ENCODE measurements around the gene FOXP2.
"Not testable (repeated sequence)": the region's sequence is repeated elsewhere in the genome, so short reads cannot be mapped to it uniquely, and the experiment has no call there.

Gene FOXP2

DNA sequence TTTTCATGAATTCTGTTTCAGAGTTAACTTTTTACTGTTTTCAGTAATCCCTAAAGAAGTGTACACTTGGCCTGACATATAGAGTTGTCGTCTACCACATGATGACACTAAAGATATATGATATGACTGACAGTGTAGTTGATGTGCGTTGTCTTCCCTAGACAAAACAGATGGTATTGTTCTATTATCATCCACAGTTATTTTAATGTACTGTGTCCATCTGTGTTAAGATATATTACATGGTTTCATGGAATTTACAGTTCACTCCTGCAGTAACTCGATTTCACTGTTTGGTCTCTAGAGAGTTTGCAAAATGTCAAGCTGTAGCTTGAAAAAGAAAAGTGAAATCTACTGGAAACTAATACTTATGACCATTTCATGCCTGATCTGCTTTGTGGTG lies 18.1 kb downstream of the FOXP2 start:
- DNase-seq (ENCODE audit: low read depth in 2 of 2): no peak
- H3K4me3 ChIP-seq (replicated peaks in 1 of 2; ENCODE audit: low read depth in 2 of 2, low read length in 2 of 2): no peak overlapping the region
- TF ChIP-seq, protein P1, sequence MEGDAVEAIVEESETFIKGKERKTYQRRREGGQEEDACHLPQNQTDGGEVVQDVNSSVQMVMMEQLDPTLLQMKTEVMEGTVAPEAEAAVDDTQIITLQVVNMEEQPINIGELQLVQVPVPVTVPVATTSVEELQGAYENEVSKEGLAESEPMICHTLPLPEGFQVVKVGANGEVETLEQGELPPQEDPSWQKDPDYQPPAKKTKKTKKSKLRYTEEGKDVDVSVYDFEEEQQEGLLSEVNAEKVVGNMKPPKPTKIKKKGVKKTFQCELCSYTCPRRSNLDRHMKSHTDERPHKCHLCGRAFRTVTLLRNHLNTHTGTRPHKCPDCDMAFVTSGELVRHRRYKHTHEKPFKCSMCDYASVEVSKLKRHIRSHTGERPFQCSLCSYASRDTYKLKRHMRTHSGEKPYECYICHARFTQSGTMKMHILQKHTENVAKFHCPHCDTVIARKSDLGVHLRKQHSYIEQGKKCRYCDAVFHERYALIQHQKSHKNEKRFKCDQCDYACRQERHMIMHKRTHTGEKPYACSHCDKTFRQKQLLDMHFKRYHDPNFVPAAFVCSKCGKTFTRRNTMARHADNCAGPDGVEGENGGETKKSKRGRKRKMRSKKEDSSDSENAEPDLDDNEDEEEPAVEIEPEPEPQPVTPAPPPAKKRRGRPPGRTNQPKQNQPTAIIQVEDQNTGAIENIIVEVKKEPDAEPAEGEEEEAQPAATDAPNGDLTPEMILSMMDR (IDR thresholded peaks at IDR 0.05; ENCODE audit: low read depth, low read length): no peak

- TF ChIP-seq, protein P1 (IDR thresholded peaks at IDR 0.05; ENCODE audit: low read depth, low read length): no peak
Measured at GRCh38 chr7:114439581-114439980, 25.0 kb downstream of the FOXP2 start.

GRCh38 chr7:114440927-114441326 lies 26.3 kb downstream of the FOXP2 start:
- not testable (repeated sequence) for H3K4me3 ChIP-seq (replicated peaks in 1 of 2; ENCODE audit: low read depth in 2 of 2, low read length in 2 of 2); DNase-seq (ENCODE audit: low read depth in 2 of 2)

More at GRCh38 chr7:114439581-114439980, 25.0 kb downstream of the FOXP2 start:
- H3K4me3 ChIP-seq (replicated peaks in 1 of 2; ENCODE audit: low read depth in 2 of 2, low read length in 2 of 2): no peak overlapping the region
- DNase-seq (ENCODE audit: low read depth in 2 of 2): no peak

DNA sequence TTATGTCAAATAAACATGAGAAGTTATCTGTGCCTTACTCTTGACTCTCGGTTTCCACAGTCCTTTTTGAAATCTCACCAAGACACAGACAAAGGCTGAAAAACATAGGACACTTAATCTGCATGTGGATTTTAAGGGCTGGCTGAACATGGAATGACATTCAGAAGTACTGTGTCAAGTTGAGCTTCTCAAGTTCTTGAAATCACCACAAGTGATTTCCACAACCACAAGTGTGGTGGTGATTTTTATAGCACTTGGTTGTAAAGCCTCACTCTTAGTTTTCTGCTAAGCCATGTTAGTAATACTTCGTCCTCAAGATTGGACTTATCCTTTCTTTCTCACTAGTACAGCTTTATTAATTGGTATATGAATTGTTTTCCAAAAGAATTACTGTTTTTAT lies 29.6 kb downstream of the FOXP2 start:
- TF ChIP-seq, protein P1 (IDR thresholded peaks at IDR 0.05; ENCODE audit: low read depth, low read length): no peak
- no peak overlapping the region for H3K4me3 ChIP-seq (replicated peaks in 1 of 2; ENCODE audit: low read depth in 2 of 2, low read length in 2 of 2)
- peak in 1 of 2 donors; percentile 4 for DNase-seq (ENCODE audit: low read depth in 2 of 2)

GRCh38 chr7:114450431-114450830 lies 35.8 kb downstream of the FOXP2 start:
- DNase-seq (ENCODE audit: low read depth in 2 of 2): no peak
- H3K4me3 ChIP-seq (replicated peaks in 1 of 2; ENCODE audit: low read depth in 2 of 2, low read length in 2 of 2): no peak overlapping the region
- TF ChIP-seq, protein P1 (IDR thresholded peaks at IDR 0.05; ENCODE audit: low read depth, low read length): no peak

DNA sequence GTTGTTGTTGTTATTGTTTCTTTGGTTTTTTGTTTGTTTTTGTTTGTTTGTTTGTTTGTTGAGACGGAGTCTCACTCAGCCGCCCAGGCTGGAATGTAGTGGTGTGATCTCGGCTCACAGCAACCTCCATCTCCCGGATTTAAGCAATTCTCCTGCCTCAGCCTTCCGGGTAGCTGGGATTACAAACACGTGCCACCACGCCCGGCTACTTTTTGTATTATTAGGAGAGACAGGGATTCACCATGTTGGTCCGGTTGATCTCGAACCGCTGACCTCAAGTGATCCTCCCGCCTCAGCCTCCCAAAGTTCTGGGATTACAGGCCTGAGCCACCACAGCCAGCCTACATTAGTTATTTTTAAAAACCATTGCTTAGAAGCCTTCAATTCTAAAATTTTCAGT lies 45.0 kb downstream of the FOXP2 start:
- TF ChIP-seq, protein P1 (IDR thresholded peaks at IDR 0.05; ENCODE audit: low read depth, low read length): no peak
- no peak for DNase-seq (ENCODE audit: low read depth in 2 of 2)
- H3K4me3 ChIP-seq (replicated peaks in 1 of 2; ENCODE audit: low read depth in 2 of 2, low read length in 2 of 2): no peak overlapping the region

GRCh38 chr7:114460021-114460420 lies 45.4 kb downstream of the FOXP2 start:
- no peak overlapping the region for H3K4me3 ChIP-seq (replicated peaks in 1 of 2; ENCODE audit: low read depth in 2 of 2, low read length in 2 of 2)
- TF ChIP-seq, protein P1 (IDR thresholded peaks at IDR 0.05; ENCODE audit: low read depth, low read length): no peak
- no peak for DNase-seq (ENCODE audit: low read depth in 2 of 2)
